Aorta (tissue), 5 donors: ENCODE measurements around the gene SLC2A13. TPM values are rescaled to one million over a fixed set of nuclear protein-coding genes. Genes with fewer than 3 reads are reported as not detected.

Experiments
- ATAC-seq: fragments of 200-7000 bp; cut with Tn5 transposase; one replicate; pipeline ENCODE4 v1.9.1; 2022; ENCODE audit warnings: moderate library complexity; ENCODE audit not compliant: low FRiP score
- DNase-seq, 2 donors: peaks; one replicate each; pipeline ENCODE4 v3.0.0-alpha.2; 2020
- H3K27ac ChIP-seq, 2 donors: one replicate each; pipeline ENCODE4 v1.5.1; 2013; ENCODE audit warnings: low read length in 2 of 2, mild to moderate bottlenecking in 2 of 2, moderate library complexity in 2 of 2, control low read depth in 1 of 2, inconsistent platforms in 1 of 2, low read depth in 1 of 2
- H3K27me3 ChIP-seq, 2 donors: one replicate each; pipeline ENCODE4 v1.6.1; 2013; ENCODE audit warnings: control low read depth in 1 of 2, low read length in 1 of 2, mild to moderate bottlenecking in 1 of 2, moderate library complexity in 1 of 2; ENCODE audit not compliant: insufficient read depth in 2 of 2, control insufficient read depth in 1 of 2
- H3K36me3 ChIP-seq, 2 donors: one replicate each; pipeline ENCODE4 v1.6.1; 2013; ENCODE audit warnings: control low read depth in 1 of 2, low read length in 1 of 2, mild to moderate bottlenecking in 1 of 2; ENCODE audit not compliant: insufficient read depth in 2 of 2, control insufficient read depth in 1 of 2
- H3K4me1 ChIP-seq, 2 donors: one replicate each; pipeline ENCODE4 v1.6.1; 2013; ENCODE audit warnings: low read length in 2 of 2, control low read depth in 1 of 2, mild to moderate bottlenecking in 1 of 2, moderate library complexity in 1 of 2; ENCODE audit not compliant: insufficient read depth in 2 of 2, control insufficient read depth in 1 of 2
- H3K4me3 ChIP-seq, 2 donors: one replicate each; pipeline ENCODE4 v1.5.1; 2013; ENCODE audit warnings: low read length in 2 of 2, control low read depth in 1 of 2, mild to moderate bottlenecking in 1 of 2
- H3K9me3 ChIP-seq: one replicate; pipeline ENCODE4 v1.6.1; 2013; ENCODE audit warnings: mild to moderate bottlenecking, low read length; ENCODE audit not compliant: control insufficient read depth
- WGBS, 2 donors: extraction: QIAGEN DNeasy Blood & Tissue Kit; methylation state at CpG; one replicate each; pipeline ENCODE4 v1.1.7; 2013; 5-methylcytosine and 5-hydroxymethylcytosine counted together
- intact Hi-C, 2 donors: fragments of 100-400 bp; cut with DNase I; formaldehyde crosslinking; loops; one replicate each; pipeline versions ENCODE4 v1.14.2 to v1.15.0; 2022
- polyA plus RNA-seq, 2 donors: library from polyadenylated mRNA; stranded (reverse); fragments of 200-250 nt; gene quantifications; one replicate each; pipeline ENCODE4 v1.2.3, GENCODE V29; 2013
- total RNA-seq, 2 donors: library from RNA; stranded (reverse); fragmentation: NEBNext Ultra II Directional; extraction: Animal tissue kit (Norgen Biotek cat#: 25700); gene quantifications; one replicate each; pipeline ENCODE4 v1.2.1, GENCODE V29; 2021
- donor health status: healthy with polysubstance abuse.
- donor health status: Bipolar disorder and iron deficiency.
- donor health status: DM: no; HTN: no; CAD: no.
- donor health status: DM: no; HTN: no; CAD: no.
- donor health status: DM: yes; HTN: yes; CAD: no.

Gene SLC2A13
- total and polyA plus RNA-seq, 4 donors = 1.1 to 11.4 (median 5.9) TPM

- H3K9me3 ChIP-seq = no peaks in the 10 kb centered on the region
- no peaks in the 10 kb centered on the region for H3K4me1 ChIP-seq
- 97 to 99% methylated on average over 1 of the region's 1 CpG for WGBS, 2 donors
- no peaks in the 10 kb centered on the region for H3K36me3 ChIP-seq
- no peak overlapping the region for H3K27ac ChIP-seq
- no peak overlapping the region for H3K4me3 ChIP-seq
- intact Hi-C loops = no loop called here
- DNase-seq (no peak), ATAC-seq (no peak)
- no peaks in the 10 kb centered on the region for H3K27me3 ChIP-seq
These were observed 362.2 kb downstream of the SLC2A13 start for GRCh38 chr12:39743655-39744054.

DNA sequence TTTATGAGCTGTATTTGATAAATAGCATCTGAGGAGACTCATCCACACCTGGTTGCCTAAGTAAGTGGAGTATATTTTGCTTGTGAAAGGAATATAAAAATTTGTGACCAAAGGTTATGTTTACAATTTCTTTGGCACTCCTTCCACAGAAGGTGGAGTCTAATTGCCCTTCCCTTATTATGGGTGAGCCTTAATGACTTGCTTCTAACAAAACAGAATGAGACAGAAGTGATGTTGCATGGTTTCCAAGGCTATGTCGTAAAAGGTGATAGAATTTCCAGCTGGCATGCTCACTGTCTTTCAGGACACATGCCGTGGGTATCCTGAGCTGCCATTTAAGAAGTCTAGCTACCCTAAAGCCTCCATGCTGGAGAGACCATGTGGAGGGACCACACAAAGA, 369.5 kb downstream of the SLC2A13 start:
- H3K9me3 ChIP-seq = peaks cover 8% of the 10 kb centered on the region
- DNase-seq (no peak), ATAC-seq (no peak)
- 86 to 91% methylated on average over 2 of the region's 2 CpGs for WGBS, 2 donors
- H3K27me3 ChIP-seq = no peaks in the 10 kb centered on the region
- intact Hi-C loops = no loop called here
- H3K4me1 ChIP-seq = no peaks in the 10 kb centered on the region
- no peak overlapping the region for H3K4me3 ChIP-seq
- H3K36me3 ChIP-seq = no peaks in the 10 kb centered on the region
- H3K27ac ChIP-seq = no peak overlapping the region

- DNase-seq (peak in 1 of 2 donors; percentile 30), ATAC-seq (no peak)
- Histone ChIP-seq H3K9me3 (peaks cover 2% of the 10 kb centered on the region), H3K4me3 (no peak overlapping the region), H3K27me3 (no peaks in the 10 kb centered on the region), H3K36me3 (no peaks in the 10 kb centered on the region), H3K4me1 (no peaks in the 10 kb centered on the region), H3K27ac (no peak overlapping the region)
- intact Hi-C loops = no loop called here
- WGBS, 2 donors = 23 to 29% methylated on average over 6 of the region's 6 CpGs
These were observed 382.1 kb downstream of the SLC2A13 start for GRCh38 chr12:39723831-39724230.

- DNase-seq = no peak
- intact Hi-C loops = no loop called here
These were observed 383.4 kb downstream of the SLC2A13 start for GRCh38 chr12:39722504-39722903.

DNA sequence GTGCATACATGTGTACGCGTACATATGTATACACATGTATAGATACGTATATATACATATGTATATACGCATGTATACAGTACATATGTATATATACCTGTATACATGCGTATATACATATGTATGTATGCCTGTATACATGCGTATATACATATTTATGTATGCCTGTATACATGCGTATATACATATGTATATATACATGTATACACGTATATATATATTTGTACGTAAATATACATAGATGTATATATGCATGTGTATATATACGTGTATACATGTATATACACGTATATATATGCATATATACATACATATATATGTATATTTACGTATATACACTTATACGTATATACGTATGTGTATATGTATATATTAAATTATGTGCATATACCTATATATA, 392.3 kb downstream of the SLC2A13 start:
- DNase-seq = no peak
- ATAC-seq = no peak
- Histone ChIP-seq H3K36me3 (no peaks in the 10 kb centered on the region), H3K27ac (no peak overlapping the region), H3K27me3 (no peaks in the 10 kb centered on the region), H3K9me3 (no peaks in the 10 kb centered on the region), H3K4me1 (no peaks in the 10 kb centered on the region), H3K4me3 (no peak overlapping the region)
- intact Hi-C loops = no loop called here
- WGBS, 2 donors = 90 to 93% methylated on average over 14 of the region's 14 CpGs

More at GRCh38 chr12:39722504-39722903, 383.4 kb downstream of the SLC2A13 start:
- no peak overlapping the region for H3K27ac ChIP-seq
- H3K36me3 ChIP-seq = no peaks in the 10 kb centered on the region
- H3K27me3 ChIP-seq = no peaks in the 10 kb centered on the region
- peaks cover 2% of the 10 kb centered on the region for H3K9me3 ChIP-seq
- no peak for ATAC-seq
- no peaks in the 10 kb centered on the region for H3K4me1 ChIP-seq
- no peak overlapping the region for H3K4me3 ChIP-seq
- WGBS, 2 donors = 38 to 69% methylated on average over 1 of the region's 1 CpG

- ATAC-seq (no peak), DNase-seq (no peak)
- Histone ChIP-seq H3K27me3 (no peaks in the 10 kb centered on the region), H3K4me3 (no peak overlapping the region), H3K4me1 (no peaks in the 10 kb centered on the region), H3K36me3 (no peaks in the 10 kb centered on the region), H3K27ac (no peak overlapping the region), H3K9me3 (no peaks in the 10 kb centered on the region)
- intact Hi-C loops = no loop called here
- WGBS, 2 donors = 93 to 94% methylated on average over 20 of the region's 20 CpGs
These were observed 393.5 kb downstream of the SLC2A13 start for GRCh38 chr12:39712334-39712733.

Other genes starting within 250 kb of the SLC2A13 start
- gene LRRK2, start 118.9 kb upstream of the SLC2A13 start, total RNA-seq = 10 to 100 TPM; 23.3 to 42.0 TPM
- 10 to 100 TPM in 1 of 2 donors, 1 to 10 TPM in 1; 7.0 to 18.8 TPM for gene LRRK2, start 118.9 kb upstream of the SLC2A13 start, polyA plus RNA-seq